Suprapubic skin (tissue), 4 donors: ENCODE measurements around the gene INAFM2. TPM values are rescaled to one million over a fixed set of nuclear protein-coding genes. Genes with fewer than 3 reads are reported as not detected.

Experiments used
- DNase-seq, 2 donors: peaks; one replicate each; pipeline ENCODE4 v3.0.0-alpha.2; 2019; ENCODE audit warnings: low spot score in 2 of 2
- H3K27ac ChIP-seq: fragments of 200-600 bp; sonication (generic); one replicate; pipeline ENCODE4 v1.5.1; 2019
- H3K27me3 ChIP-seq: fragments of 200-600 bp; sonication (generic); one replicate; pipeline ENCODE4 v1.5.1; 2019
- H3K36me3 ChIP-seq: fragments of 200-600 bp; sonication (generic); one replicate; pipeline ENCODE4 v1.5.1; 2019
- H3K4me1 ChIP-seq: fragments of 200-600 bp; sonication (generic); one replicate; pipeline ENCODE4 v1.5.1; 2019
- H3K4me3 ChIP-seq: fragments of 200-600 bp; sonication (generic); one replicate; pipeline ENCODE4 v1.5.1; 2019; ENCODE audit warnings: mild to moderate bottlenecking
- H3K9me3 ChIP-seq: fragments of 200-600 bp; sonication (generic); one replicate; pipeline ENCODE4 v1.5.1; 2019
- EP300 ChIP-seq: sonication (generic); formaldehyde crosslinking; IDR thresholded peaks from one replicate; pipeline ENCODE4 v1.6.1; 2017; ENCODE audit warnings: antibody characterized with exemption
- POLR2A ChIP-seq, 2 donors: fragments of 450-650 bp; IDR thresholded peaks; one replicate each; pipeline ENCODE4 v1.6.1; 2017; ENCODE audit warnings: antibody characterized with exemption in 2 of 2, mild to moderate bottlenecking in 2 of 2, moderate library complexity in 2 of 2
- POLR2AphosphoS5 ChIP-seq, 3 donors: sonication (generic); formaldehyde crosslinking; IDR thresholded peaks; one replicate each; pipeline ENCODE4 v1.6.1; 2017; ENCODE audit warnings: antibody characterized with exemption in 3 of 3
- WGBS: methylation state at CpG from one replicate; pipeline ENCODE4 v1.1.5; 2018; 5-methylcytosine and 5-hydroxymethylcytosine counted together
- total RNA-seq, 4 donors: library from RNA; depleted of rRNA; stranded (reverse); fragments of >200 nt; gene quantifications; one replicate each; pipeline ENCODE4 v1.1.0, GENCODE V29; 2016
- TF ChIP-seq, protein P1 (sequence below), 2 donors: fragments of 200-600 bp in 1 of 2; fragments of 450-650 bp in 1 of 2; sonication (generic) in 1 of 2; IDR thresholded peaks; one replicate each; pipeline ENCODE4 v1.5.1; 2016 to 2019; ENCODE audit warnings: antibody characterized with exemption in 2 of 2, mild to moderate bottlenecking in 1 of 2, moderate library complexity in 1 of 2

INAFM2 gene
- total RNA-seq, 4 donors from 2014 or later: 3.3 to 9.1 (median 6.1) TPM

DNA sequence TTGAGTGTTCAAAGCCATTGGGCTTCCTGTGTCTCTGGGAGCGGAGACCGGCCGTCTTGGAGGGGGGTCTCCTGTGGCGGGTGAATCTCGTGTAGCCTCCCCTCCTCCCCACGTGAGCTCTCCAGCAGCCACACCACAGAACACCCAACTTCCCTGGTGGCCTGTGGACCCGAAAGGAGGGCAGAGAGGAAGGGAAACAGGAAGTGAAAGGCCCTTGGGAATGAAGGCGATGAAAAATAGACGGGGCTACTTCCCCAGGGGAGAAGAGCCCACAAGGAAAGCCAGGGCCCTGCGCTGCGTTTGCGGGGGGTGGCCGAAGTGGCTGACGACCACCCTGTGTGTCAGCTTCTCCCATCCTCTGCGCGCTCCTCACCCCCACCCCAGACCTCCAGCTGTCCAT, 46.0 kb upstream of the INAFM2 start:
- WGBS: 57% methylated on average over 16 of the region's 16 CpGs
- TF ChIP-seq EP300 (no peak), POLR2AphosphoS5 (IDR thresholded peaks at IDR 0.05) (no peak), POLR2A (IDR thresholded peaks at IDR 0.05) (no peak)
- TF ChIP-seq, protein P1, sequence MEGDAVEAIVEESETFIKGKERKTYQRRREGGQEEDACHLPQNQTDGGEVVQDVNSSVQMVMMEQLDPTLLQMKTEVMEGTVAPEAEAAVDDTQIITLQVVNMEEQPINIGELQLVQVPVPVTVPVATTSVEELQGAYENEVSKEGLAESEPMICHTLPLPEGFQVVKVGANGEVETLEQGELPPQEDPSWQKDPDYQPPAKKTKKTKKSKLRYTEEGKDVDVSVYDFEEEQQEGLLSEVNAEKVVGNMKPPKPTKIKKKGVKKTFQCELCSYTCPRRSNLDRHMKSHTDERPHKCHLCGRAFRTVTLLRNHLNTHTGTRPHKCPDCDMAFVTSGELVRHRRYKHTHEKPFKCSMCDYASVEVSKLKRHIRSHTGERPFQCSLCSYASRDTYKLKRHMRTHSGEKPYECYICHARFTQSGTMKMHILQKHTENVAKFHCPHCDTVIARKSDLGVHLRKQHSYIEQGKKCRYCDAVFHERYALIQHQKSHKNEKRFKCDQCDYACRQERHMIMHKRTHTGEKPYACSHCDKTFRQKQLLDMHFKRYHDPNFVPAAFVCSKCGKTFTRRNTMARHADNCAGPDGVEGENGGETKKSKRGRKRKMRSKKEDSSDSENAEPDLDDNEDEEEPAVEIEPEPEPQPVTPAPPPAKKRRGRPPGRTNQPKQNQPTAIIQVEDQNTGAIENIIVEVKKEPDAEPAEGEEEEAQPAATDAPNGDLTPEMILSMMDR (IDR thresholded peaks at IDR 0.05): no peak
- Histone ChIP-seq H3K4me1 (peaks cover 28% of the 10 kb centered on the region), H3K36me3 (peaks cover 24% of the 10 kb centered on the region), H3K9me3 (no peaks in the 10 kb centered on the region), H3K27ac (no peak overlapping the region), H3K4me3 (no peak overlapping the region), H3K27me3 (peaks cover 38% of the 10 kb centered on the region)
- no peak for DNase-seq

- peaks cover 19% of the 10 kb centered on the region for H3K36me3 ChIP-seq
- no peak overlapping the region for H3K27ac ChIP-seq
- H3K4me1 ChIP-seq: peaks cover 34% of the 10 kb centered on the region
- H3K9me3 ChIP-seq: no peaks in the 10 kb centered on the region
- H3K27me3 ChIP-seq: peaks cover 44% of the 10 kb centered on the region
- H3K4me3 ChIP-seq: no peak overlapping the region
- no peak for TF ChIP-seq POLR2AphosphoS5 (IDR thresholded peaks at IDR 0.05)
- no peak for TF ChIP-seq EP300
- TF ChIP-seq, protein P1 (IDR thresholded peaks at IDR 0.05): no peak
- no peak for TF ChIP-seq POLR2A (IDR thresholded peaks at IDR 0.05)
- 73% methylated on average over 9 of the region's 10 CpGs for WGBS
- DNase-seq: no peak
These were observed 45.5 kb upstream of the INAFM2 start for GRCh38 chr15:40278026-40278425.

- Histone ChIP-seq H3K4me3 (peak overlapping the region; percentile 11), H3K9me3 (no peaks in the 10 kb centered on the region), H3K36me3 (peaks cover 6% of the 10 kb centered on the region), H3K4me1 (peaks cover 44% of the 10 kb centered on the region), H3K27me3 (peaks cover 54% of the 10 kb centered on the region), H3K27ac (no peak overlapping the region)
- WGBS: 10% methylated on average over 18 of the region's 40 CpGs
- TF ChIP-seq, protein P1 (IDR thresholded peaks at IDR 0.05): peak; percentile 91 to 99
- TF ChIP-seq POLR2A (IDR thresholded peaks at IDR 0.05): no peak
- no peak for TF ChIP-seq POLR2AphosphoS5 (IDR thresholded peaks at IDR 0.05)
- no peak for DNase-seq
These were observed 43.9 kb upstream of the INAFM2 start for GRCh38 chr15:40279437-40280141.

DNA sequence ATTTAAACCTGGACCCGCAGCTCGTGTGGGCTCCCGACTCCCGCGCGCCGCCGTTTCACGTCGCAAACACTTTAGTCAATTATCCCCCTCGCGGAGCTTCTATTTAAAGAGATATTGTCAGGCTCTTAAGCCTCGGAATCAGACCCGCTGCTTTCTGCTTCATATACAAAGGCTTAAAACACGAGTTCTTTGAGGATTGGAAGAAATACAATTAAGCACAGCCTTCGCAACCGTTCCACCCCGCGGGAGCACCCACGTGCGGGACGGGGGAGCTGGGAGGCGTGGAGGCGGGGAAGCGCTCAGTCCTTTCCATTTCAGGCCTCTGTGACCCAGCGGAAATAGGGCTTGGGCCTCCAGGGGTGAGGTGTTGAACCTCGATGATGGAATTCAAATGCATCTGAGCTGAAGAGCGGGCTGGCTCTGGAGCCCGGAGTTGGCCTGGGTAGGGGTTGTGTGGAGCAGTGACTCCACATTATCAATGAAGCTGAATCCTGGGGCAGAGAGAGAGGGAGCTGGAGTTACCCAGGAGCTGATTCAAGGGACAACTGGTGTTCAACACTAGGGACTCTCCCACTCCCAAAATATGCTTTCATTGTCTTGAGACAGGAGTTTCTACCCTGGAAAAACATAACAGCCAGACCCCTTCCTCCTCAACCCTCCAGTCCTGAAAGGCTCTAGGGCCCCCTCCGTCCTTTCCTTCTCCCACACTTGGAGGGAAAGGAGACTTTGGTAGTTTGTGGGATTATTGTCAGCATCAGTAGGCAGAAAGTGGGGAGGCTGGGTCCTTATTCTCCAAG, 43.0 kb upstream of the INAFM2 start:
- H3K4me3 ChIP-seq: no peak overlapping the region
- H3K36me3 ChIP-seq: peaks cover 6% of the 10 kb centered on the region
- no peak for DNase-seq
- peaks cover 44% of the 10 kb centered on the region for H3K4me1 ChIP-seq
- WGBS: 71% methylated on average over 30 of the region's 30 CpGs
- no peak overlapping the region for H3K27ac ChIP-seq
- peaks cover 54% of the 10 kb centered on the region for H3K27me3 ChIP-seq
- H3K9me3 ChIP-seq: no peaks in the 10 kb centered on the region
- TF ChIP-seq, protein P1 (IDR thresholded peaks at IDR 0.05): no peak
- no peak for TF ChIP-seq POLR2AphosphoS5 (IDR thresholded peaks at IDR 0.05)
- no peak for TF ChIP-seq POLR2A (IDR thresholded peaks at IDR 0.05)
- TF ChIP-seq EP300: no peak
